Activated CD8-positive, alpha-beta memory T cell treated with anti-CD3 and anti-CD28 coated beads, Interleukin-2, amount 10 ng/mL, durations not matched to agents 7 days and 5 days (primary cell): ENCODE data around the gene PSENEN. TPM values are rescaled to one million over a fixed set of nuclear protein-coding genes. Genes with fewer than 3 reads are reported as not detected.

Experiments
- ATAC-seq: fragments of 150-1000 bp; cut with Tn5 transposase; one replicate; pipeline ENCODE4 v1.10.0; 2021; ENCODE audit warnings: moderate library complexity
- CTCF ChIA-PET: fragments of 350-600 bp; sonication (Branson Sonifier 250); formaldehyde crosslinking; loops from one replicate; lab custom pipeline; 2021; ENCODE audit warnings: antibody characterized with exemption; lab: Charles Lee
- DNase-seq: peaks from one replicate; pipeline ENCODE4 v3.0.0-alpha.2; 2020
- H3K27ac Mint-ChIP-seq: one replicate; pipeline ENCODE4 v1.8.0; 2021; ENCODE audit warnings: mild to moderate bottlenecking, mixed read lengths
- H3K27me3 Mint-ChIP-seq: one replicate; pipeline ENCODE4 v1.8.0; 2021; ENCODE audit warnings: mixed read lengths
- H3K36me3 Mint-ChIP-seq: one replicate; pipeline ENCODE4 v1.8.0; 2021; ENCODE audit warnings: mild to moderate bottlenecking, mixed read lengths
- H3K4me1 Mint-ChIP-seq: one replicate; pipeline ENCODE4 v1.8.0; 2021; ENCODE audit warnings: mixed read lengths
- H3K4me3 Mint-ChIP-seq: one replicate; pipeline ENCODE4 v1.8.0; 2021; ENCODE audit warnings: mild to moderate bottlenecking, moderate library complexity, mixed read lengths
- H3K9me3 Mint-ChIP-seq: one replicate; pipeline ENCODE4 v1.8.0; 2022; ENCODE audit warnings: low read depth, mixed read lengths
- total RNA-seq, 2 experiments: library from RNA; stranded (reverse); gene quantifications; one replicate each; pipeline ENCODE4 v1.2.3, GENCODE V29; 2021

Gene PSENEN
- total RNA-seq, 2 experiments from 2014 or later: 39.1 to 49.0 TPM

- Mint-ChIP-seq H3K4me3 (no peak overlapping the region), H3K9me3 (no peaks in the 10 kb centered on the region), H3K36me3 (peaks cover 2% of the 10 kb centered on the region), H3K4me1 (peaks cover 21% of the 10 kb centered on the region), H3K27me3 (no peaks in the 10 kb centered on the region), H3K27ac (no peak overlapping the region)
- no peak for ATAC-seq
- CTCF ChIA-PET: no interaction called here
- DNase-seq: peak; percentile 40
Measured at GRCh38 chr19:35777961-35778360, 32.5 kb downstream of the PSENEN start.

- H3K27ac Mint-ChIP-seq: no peak overlapping the region
- no peak overlapping the region for H3K4me3 Mint-ChIP-seq
- ATAC-seq (no peak), DNase-seq (peak; percentile 35)
- CTCF ChIA-PET: no interaction called here
- peaks cover 2% of the 10 kb centered on the region for H3K36me3 Mint-ChIP-seq
- H3K4me1 Mint-ChIP-seq: peaks cover 21% of the 10 kb centered on the region
- H3K27me3 Mint-ChIP-seq: no peaks in the 10 kb centered on the region
- no peaks in the 10 kb centered on the region for H3K9me3 Mint-ChIP-seq
Measured at GRCh38 chr19:35779033-35779432, 33.6 kb downstream of the PSENEN start.

DNA sequence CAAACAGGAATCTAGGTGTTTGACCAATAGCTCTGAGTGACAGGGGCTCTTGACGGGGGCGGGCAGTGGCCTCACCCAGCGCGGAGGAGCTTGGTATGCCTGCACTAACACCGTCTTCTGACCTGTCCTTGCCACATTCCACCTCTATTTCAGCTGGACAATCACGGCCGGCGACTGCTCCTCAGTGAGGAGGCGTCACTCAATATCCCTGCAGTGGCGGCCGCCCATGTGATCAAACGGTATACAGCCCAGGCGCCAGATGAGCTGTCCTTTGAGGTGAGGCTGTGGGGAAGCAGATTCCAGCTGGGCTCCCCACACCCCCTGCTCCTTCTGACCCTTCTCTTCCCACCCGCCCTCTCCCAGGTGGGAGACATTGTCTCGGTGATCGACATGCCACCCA lies 34.6 kb downstream of the PSENEN start:
- DNase-seq (no peak), ATAC-seq (no peak)
- Mint-ChIP-seq H3K36me3 (peaks cover 2% of the 10 kb centered on the region), H3K4me1 (peaks cover 15% of the 10 kb centered on the region), H3K27ac (no peak overlapping the region), H3K4me3 (no peak overlapping the region), H3K27me3 (no peaks in the 10 kb centered on the region), H3K9me3 (no peaks in the 10 kb centered on the region)
- CTCF ChIA-PET: no interaction called here

- H3K4me1 Mint-ChIP-seq: peaks cover 14% of the 10 kb centered on the region
- H3K4me3 Mint-ChIP-seq: no peak overlapping the region
- DNase-seq: no peak
- peaks cover 2% of the 10 kb centered on the region for H3K36me3 Mint-ChIP-seq
- H3K27ac Mint-ChIP-seq: no peak overlapping the region
- CTCF ChIA-PET: no interaction called here
- no peak for ATAC-seq
- no peaks in the 10 kb centered on the region for H3K9me3 Mint-ChIP-seq
- H3K27me3 Mint-ChIP-seq: no peaks in the 10 kb centered on the region
Measured at GRCh38 chr19:35780717-35781116, 35.3 kb downstream of the PSENEN start.

- ATAC-seq: no peak
- CTCF ChIA-PET: no interaction called here
- peaks cover 2% of the 10 kb centered on the region for H3K36me3 Mint-ChIP-seq
- no peaks in the 10 kb centered on the region for H3K27me3 Mint-ChIP-seq
- no peaks in the 10 kb centered on the region for H3K9me3 Mint-ChIP-seq
- no peak overlapping the region for H3K27ac Mint-ChIP-seq
- H3K4me3 Mint-ChIP-seq: no peak overlapping the region
- peaks cover 5% of the 10 kb centered on the region for H3K4me1 Mint-ChIP-seq
- DNase-seq: no peak
Measured at GRCh38 chr19:35781650-35782049, 36.2 kb downstream of the PSENEN start.

DNA sequence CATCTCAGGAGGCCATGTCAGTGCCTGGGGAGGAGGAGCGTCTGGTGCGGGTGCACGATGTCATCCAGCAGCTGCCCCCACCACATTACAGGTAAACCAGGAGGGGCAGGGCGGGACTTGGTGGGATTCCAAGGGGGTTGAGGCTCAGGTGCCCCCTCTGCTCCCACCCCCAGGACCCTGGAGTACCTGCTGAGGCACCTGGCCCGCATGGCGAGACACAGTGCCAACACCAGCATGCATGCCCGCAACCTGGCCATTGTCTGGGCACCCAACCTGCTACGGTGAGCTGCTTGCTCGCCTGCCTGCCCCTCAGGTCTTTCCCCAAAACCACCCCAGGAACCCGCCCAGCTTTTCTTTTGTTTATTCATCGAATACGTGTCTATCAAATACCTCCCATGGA lies 37.1 kb downstream of the PSENEN start:
- DNase-seq: no peak
- ATAC-seq: no peak
- Mint-ChIP-seq H3K27me3 (no peaks in the 10 kb centered on the region), H3K4me1 (no peaks in the 10 kb centered on the region), H3K9me3 (no peaks in the 10 kb centered on the region), H3K36me3 (peaks cover 2% of the 10 kb centered on the region), H3K4me3 (no peak overlapping the region), H3K27ac (no peak overlapping the region)
- CTCF ChIA-PET: no interaction called here

DNA sequence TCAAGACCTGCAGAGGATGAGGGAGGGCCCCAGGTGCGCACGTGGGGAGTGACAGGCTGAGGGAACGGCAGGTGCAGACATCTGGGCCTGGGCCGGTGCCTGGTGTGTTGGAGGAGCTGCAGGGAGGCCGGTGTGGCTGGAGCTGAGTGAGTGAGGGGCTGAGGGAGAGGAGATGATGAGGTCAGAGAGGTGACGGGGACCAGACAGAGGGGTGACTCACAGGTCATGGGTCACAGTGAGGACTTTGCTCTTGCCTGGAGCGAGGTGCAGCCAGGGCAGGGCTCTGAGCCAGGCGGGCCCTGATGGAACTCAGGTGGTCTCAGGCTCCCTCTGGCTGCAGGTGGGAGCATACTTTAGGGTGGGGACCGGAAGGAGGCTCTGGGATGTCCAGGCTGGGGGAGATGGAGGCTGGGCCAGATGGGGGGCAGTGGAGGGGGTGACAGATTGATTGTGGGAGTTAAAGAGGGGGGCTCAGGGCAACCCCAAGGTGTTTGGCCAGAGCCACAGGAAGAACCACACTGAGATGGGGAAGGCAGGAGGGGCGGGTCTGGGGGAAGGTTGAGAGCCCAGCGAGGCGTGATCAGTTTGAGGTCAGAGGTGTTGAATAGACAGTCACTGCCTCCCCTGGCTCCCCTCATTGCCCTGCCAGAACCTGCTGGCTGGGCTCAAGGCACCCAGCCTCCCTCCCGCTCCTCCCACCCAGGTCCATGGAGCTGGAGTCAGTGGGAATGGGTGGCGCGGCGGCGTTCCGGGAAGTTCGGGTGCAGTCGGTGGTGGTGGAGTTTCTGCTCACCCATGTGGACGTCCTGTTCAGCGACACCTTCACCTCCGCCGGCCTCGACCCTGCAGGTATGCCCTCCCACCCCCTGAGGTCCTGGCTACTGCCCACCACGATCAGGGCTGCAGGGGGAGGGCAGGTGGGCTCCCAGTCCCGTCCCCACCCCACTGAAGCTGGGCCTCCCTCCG lies 38.3 kb downstream of the PSENEN start:
- Mint-ChIP-seq H3K9me3 (no peaks in the 10 kb centered on the region), H3K4me1 (no peaks in the 10 kb centered on the region), H3K27me3 (no peaks in the 10 kb centered on the region), H3K36me3 (peaks cover 2% of the 10 kb centered on the region), H3K27ac (no peak overlapping the region), H3K4me3 (no peak overlapping the region)
- ATAC-seq (no peak), DNase-seq (no peak)
- CTCF ChIA-PET: no interaction called here

DNA sequence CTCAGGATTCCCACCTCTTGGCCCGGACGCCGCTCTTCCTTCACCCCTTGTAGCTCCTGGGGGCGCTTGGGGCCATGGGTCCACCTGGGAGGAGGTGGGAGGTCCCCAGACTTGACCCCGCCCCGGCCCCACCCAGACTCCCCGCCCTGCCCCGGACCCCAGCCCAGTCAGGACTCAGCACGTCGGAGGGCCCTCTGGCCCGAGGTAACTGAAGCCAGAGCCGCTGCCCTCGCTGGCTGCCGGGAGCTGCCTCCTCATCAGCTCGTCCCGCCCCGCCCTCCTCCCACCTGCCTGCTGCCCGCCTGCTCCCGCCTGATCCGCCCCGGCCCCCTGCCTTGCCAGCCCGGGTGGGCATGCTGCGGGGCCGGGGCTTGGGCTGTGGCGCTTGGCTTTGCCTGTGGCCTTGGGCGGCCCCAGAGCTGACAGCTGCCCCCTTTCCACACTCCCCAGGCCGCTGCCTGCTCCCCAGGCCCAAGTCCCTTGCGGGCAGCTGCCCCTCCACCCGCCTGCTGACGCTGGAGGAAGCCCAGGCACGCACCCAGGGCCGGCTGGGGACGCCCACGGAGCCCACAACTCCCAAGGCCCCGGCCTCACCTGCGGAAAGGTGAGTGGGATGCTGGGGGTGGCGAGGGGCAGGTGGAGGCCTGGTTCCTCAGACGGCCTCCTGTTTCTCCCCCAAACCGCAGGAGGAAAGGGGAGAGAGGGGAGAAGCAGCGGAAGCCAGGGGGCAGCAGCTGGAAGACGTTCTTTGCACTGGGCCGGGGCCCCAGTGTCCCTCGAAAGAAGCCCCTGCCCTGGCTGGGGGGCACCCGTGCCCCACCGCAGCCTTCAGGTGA lies 39.3 kb downstream of the PSENEN start:
- ATAC-seq: no peak
- H3K36me3 Mint-ChIP-seq: peaks cover 1% of the 10 kb centered on the region
- H3K4me3 Mint-ChIP-seq: no peak overlapping the region
- no peaks in the 10 kb centered on the region for H3K9me3 Mint-ChIP-seq
- no peaks in the 10 kb centered on the region for H3K4me1 Mint-ChIP-seq
- DNase-seq: no peak
- H3K27me3 Mint-ChIP-seq: no peaks in the 10 kb centered on the region
- CTCF ChIA-PET: no interaction called here
- no peak overlapping the region for H3K27ac Mint-ChIP-seq

DNA sequence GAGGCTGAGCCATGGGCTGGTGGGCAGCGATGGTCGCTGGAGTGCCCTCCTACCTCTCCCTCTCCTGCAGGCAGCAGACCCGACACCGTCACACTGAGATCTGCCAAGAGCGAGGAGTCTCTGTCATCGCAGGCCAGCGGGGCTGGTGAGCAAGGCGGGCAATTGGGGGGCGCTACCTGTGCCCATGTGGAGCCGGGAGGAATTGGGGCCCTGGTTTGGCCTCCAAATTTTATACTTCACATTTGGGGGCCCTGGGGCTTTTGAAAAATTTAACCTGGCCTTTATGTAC lies 39.8 kb downstream of the PSENEN start:
- no peaks in the 10 kb centered on the region for H3K27me3 Mint-ChIP-seq
- no peaks in the 10 kb centered on the region for H3K9me3 Mint-ChIP-seq
- no peak overlapping the region for H3K4me3 Mint-ChIP-seq
- ATAC-seq (no peak), DNase-seq (no peak)
- no peaks in the 10 kb centered on the region for H3K4me1 Mint-ChIP-seq
- H3K36me3 Mint-ChIP-seq: peaks cover 1% of the 10 kb centered on the region
- no peak overlapping the region for H3K27ac Mint-ChIP-seq
- CTCF ChIA-PET: interaction anchor here (1.3 kb wide), 1 partner anchor 34 kb away, joined by 3 read pairs; no protein-coding TSS in a partner anchor

- Mint-ChIP-seq H3K27me3 (no peaks in the 10 kb centered on the region), H3K27ac (no peak overlapping the region), H3K4me1 (no peaks in the 10 kb centered on the region), H3K9me3 (no peaks in the 10 kb centered on the region), H3K4me3 (no peak overlapping the region), H3K36me3 (no peaks in the 10 kb centered on the region)
- CTCF ChIA-PET: interaction anchor here (1.3 kb wide), 1 partner anchor 33 kb away, joined by 3 read pairs; no protein-coding TSS in a partner anchor
- no peak for ATAC-seq
- no peak for DNase-seq
Measured at GRCh38 chr19:35786299-35787160, 41.1 kb downstream of the PSENEN start.

DNA sequence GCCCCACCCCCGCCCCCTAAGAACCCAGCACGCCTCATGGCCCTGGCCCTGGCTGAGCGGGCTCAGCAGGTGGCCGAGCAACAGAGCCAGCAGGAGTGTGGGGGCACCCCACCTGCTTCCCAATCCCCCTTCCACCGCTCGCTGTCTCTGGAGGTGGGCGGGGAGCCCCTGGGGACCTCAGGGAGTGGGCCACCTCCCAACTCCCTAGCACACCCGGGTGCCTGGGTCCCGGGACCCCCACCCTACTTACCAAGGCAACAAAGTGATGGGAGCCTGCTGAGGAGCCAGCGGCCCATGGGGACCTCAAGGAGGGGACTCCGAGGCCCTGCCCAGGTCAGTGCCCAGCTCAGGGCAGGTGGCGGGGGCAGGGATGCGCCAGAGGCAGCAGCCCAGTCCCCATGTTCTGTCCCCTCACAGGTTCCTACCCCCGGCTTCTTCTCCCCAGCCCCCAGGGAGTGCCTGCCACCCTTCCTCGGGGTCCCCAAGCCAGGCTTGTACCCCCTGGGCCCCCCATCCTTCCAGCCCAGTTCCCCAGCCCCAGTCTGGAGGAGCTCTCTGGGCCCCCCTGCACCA lies 41.9 kb downstream of the PSENEN start:
- no peak overlapping the region for H3K4me3 Mint-ChIP-seq
- H3K27me3 Mint-ChIP-seq: no peaks in the 10 kb centered on the region
- H3K4me1 Mint-ChIP-seq: no peaks in the 10 kb centered on the region
- no peaks in the 10 kb centered on the region for H3K9me3 Mint-ChIP-seq
- no peak for DNase-seq
- ATAC-seq: no peak
- CTCF ChIA-PET: no interaction called here
- H3K27ac Mint-ChIP-seq: no peak overlapping the region
- H3K36me3 Mint-ChIP-seq: no peaks in the 10 kb centered on the region

DNA sequence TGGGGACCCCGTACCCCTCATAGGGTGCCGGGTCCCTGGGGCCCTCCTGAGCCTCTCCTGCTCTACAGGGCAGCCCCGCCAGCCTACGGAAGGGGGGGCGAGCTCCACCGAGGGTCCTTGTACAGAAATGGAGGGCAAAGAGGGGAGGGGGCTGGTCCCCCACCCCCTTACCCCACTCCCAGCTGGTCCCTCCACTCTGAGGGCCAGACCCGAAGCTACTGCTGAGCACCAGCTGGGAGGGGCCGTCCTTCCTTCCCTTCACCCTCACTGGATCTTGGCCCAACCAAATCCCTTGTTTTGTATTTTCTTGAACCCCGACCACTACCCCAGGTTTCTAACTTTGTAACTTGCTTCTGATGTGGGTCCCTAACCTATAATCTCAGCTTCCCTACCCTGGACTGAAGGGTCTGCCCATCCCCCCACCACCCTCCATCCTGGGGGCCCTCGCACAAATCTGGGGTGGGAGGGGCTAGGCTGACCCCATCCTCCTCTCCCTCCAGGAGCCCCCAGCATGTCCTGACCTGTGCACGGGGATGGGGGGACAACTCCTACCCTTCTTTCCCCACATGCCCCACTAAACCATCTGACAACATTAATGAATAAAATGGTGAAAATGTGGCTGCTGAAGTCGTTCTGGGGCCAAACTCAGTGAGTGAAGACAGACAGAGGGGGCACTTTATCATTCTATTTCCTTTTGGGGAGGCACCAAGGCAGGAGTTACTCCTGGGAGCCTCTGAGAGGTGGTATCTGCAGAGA lies 42.9 kb downstream of the PSENEN start:
- Mint-ChIP-seq H3K27me3 (no peaks in the 10 kb centered on the region), H3K27ac (no peak overlapping the region), H3K4me1 (no peaks in the 10 kb centered on the region), H3K4me3 (no peak overlapping the region), H3K9me3 (no peaks in the 10 kb centered on the region), H3K36me3 (no peaks in the 10 kb centered on the region)
- CTCF ChIA-PET: interaction anchor here (0.8 to 1.4 kb wide), 2 partner anchors 31 to 33 kb away, joined by 3 to 4 read pairs; no protein-coding TSS in a partner anchor
- DNase-seq (no peak), ATAC-seq (no peak)
